ENCODE measurements around the gene APOC3. TPM values are rescaled to one million over a fixed set of nuclear protein-coding genes. Genes with fewer than 3 reads are reported as not detected.

The APOC3 gene
- total RNA-seq, 1 experiment from 2014 or later = not detected

Other genes with a start within 250 kb of the APOC3 start
- 28.9 and 38.0 TPM in 2 replicates for gene BUD13, start 56.9 kb upstream of the APOC3 start, total RNA-seq (2014; rRNA removed)
- gene ZPR1, start 41.9 kb upstream of the APOC3 start, total RNA-seq (2014; rRNA removed) = 86.5 and 89.5 TPM in 2 replicates
- gene APOA5, start 38.0 kb upstream of the APOC3 start, total RNA-seq (2014; rRNA removed) = not detected in 2 replicates
- not detected in 2 replicates for gene APOA4, start 6.6 kb upstream of the APOC3 start, total RNA-seq (2014; rRNA removed)
- 0.33 TPM in 1 of 2 replicates, not detected in the other for gene APOA1, start 7.7 kb downstream of the APOC3 start, total RNA-seq (2014; rRNA removed)